Mammary epithelial cell (primary cell): ENCODE data around the gene COL18A1.

Experiments used
- EZH2 ChIP-seq: IDR thresholded peaks from 2 replicates; pipeline ENCODE4 v1.6.1; 2012; ENCODE audit warnings: low read length, inconsistent platforms, borderline replicate concordance
- TF ChIP-seq, protein P1 (sequence below), 2 donors: IDR thresholded peaks in 1 of 2; conservative IDR thresholded peaks in 1 of 2; 2 replicates each; pipeline ENCODE4 v1.5.1; 2011 to 2012; ENCODE audit warnings: inconsistent platforms in 2 of 2, low read length in 2 of 2, mild to moderate bottlenecking in 2 of 2, control low read depth in 1 of 2, low read depth in 1 of 2; ENCODE audit not compliant: insufficient read depth in 1 of 2; ENCODE audit errors: extremely low read depth in 1 of 2

DNA sequence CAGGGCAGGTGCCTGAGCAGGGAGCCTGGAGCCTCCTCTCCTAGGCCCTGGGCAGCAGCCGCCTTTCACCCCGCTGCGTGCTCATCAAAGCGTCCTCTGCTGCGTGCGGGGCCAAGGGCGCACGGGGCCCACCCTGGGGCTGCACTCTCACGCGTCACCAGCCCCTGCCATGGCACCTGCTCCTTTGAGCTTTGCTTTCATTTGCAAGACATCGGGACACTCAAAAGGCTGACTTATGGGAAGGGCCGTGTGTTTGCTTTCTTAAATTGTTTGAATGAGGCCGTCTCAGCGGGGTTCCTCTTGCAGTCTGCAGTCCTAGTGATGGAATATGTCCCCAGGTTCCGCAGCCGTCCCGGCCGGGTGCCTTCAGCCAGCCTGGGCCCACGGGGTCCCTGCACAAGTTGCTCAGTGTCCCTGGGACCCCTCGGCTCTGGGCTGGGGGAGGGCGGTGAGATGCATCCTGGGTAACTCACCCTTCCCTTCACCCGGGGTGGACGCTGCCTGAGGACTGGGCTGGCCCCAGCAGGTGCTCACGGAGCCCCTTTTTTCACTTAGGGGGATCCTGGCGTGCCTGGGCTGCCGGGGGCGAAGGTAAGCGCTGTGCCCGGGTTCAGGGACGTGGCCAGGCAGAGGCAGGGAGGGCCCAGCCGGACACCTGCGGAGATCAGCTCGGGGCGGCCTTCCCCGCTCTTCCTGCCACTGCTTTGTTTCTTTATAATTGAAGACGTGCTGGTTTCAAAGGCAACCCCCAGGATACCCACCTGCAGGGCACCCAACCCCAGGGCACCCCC lies 84.2 kb downstream of the COL18A1 start:
- TF ChIP-seq, protein P1, sequence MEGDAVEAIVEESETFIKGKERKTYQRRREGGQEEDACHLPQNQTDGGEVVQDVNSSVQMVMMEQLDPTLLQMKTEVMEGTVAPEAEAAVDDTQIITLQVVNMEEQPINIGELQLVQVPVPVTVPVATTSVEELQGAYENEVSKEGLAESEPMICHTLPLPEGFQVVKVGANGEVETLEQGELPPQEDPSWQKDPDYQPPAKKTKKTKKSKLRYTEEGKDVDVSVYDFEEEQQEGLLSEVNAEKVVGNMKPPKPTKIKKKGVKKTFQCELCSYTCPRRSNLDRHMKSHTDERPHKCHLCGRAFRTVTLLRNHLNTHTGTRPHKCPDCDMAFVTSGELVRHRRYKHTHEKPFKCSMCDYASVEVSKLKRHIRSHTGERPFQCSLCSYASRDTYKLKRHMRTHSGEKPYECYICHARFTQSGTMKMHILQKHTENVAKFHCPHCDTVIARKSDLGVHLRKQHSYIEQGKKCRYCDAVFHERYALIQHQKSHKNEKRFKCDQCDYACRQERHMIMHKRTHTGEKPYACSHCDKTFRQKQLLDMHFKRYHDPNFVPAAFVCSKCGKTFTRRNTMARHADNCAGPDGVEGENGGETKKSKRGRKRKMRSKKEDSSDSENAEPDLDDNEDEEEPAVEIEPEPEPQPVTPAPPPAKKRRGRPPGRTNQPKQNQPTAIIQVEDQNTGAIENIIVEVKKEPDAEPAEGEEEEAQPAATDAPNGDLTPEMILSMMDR (conservative IDR thresholded peaks at IDR 0.05 in 1 of 2, IDR thresholded peaks at IDR 0.05 in 1 of 2; ENCODE audit: extremely low read depth in 1 of 2, insufficient read depth in 1 of 2, low read depth in 1 of 2, low read length in 2 of 2), result no peak
- no peak for TF ChIP-seq EZH2
